HG03045 (cell line): ENCODE results near the gene BEGAIN.

ENCODE experiments used
- ATAC-seq: cut with Tn5 transposase; IDR thresholded peaks from one replicate; pipeline ENCODE4 v1.9.1; 2021; ENCODE audit warnings: mild to moderate bottlenecking, moderate library complexity; ENCODE audit not compliant: unreplicated experiment

The BEGAIN gene

GRCh38 chr14:100601914-100602313 lies 14.7 kb upstream of the BEGAIN start:
- ATAC-seq, result no peak

DNA sequence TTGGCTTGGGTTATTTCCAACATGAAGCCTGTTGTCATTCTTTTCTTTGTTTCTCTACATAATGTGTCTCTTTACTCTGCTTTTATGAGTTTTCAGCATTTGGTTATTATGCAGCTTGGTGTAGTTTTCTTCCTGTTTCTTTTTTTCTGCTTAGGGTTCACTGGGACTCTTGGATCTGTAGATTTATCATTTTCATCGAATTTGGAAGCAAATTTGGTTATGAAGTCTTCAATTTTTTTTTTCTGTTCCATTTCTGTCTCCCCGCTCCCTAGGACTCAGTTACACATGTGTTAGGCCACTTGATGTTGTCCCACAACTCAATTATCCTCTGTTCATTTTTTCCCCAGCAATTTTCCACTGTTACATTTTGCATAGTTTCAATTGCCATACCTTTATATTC lies 13.8 kb upstream of the BEGAIN start:
- ATAC-seq, result no peak

DNA sequence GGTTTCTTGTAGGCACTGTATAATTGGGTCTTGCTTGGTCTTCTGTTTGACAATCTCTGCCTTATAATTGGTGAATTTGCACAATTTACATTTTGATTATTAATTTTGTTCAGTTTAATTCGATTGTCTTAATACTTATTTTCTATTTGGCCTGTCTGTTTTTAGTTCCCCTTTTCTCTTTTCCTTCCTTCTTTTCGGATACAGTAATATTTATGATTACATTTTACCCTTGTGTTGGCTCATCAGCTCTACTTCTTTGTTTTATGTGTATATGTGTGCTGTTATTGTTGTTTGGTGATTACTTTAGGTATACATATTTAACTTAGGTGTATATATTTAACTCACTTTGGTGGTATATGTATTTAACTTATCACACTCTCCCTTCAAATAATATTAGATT lies 12.8 kb upstream of the BEGAIN start:
- no peak for ATAC-seq

GRCh38 chr14:100594625-100594951 lies 7.4 kb upstream of the BEGAIN start:
- no peak for ATAC-seq

DNA sequence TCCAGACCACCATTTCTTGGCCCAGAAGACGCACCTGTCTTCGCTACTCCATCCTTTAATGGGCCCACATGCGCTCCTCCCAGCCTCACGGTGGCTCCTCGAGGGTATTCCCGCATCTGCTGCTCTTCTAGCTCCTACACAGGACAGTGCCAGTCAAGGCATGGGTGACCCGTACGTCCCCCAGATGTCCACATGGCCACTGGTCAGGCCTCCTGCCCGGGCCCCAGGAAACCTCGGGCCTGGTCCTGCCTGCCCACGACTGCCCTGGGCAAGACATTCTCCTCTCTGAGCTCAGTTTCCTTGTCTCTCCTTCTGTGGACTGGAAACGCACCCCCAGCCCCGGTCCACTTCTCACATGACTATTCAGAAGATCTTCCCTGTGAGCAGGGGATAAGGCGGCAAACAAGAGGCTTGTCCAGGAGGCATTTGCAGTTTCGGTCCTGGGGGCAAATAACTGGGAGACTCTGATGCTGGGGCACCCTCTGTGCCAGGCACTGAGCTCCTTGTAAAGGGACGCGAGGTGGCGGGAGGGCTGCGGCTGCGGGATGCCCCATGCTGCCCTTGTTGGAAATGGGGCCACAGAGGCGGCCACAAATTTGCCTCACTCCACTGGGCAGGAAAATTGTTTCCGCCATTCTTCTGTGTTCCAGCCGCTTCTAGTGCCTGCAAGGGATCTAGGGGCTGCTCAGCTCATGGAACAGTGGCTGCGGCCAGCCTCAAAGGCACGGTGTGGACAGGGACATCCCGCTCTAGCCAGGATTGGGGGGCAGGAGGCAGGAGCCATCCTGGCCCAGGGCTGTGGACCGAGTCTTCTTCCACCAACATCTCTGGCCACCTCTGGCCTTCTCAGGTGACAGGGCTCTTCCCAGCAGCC lies 6.8 kb upstream of the BEGAIN start:
- ATAC-seq, result no peak

- no peak for ATAC-seq
These were observed 5.8 kb upstream of the BEGAIN start for GRCh38 chr14:100592972-100593371.

GRCh38 chr14:100592461-100592891 lies 5.3 kb upstream of the BEGAIN start:
- no peak for ATAC-seq

DNA sequence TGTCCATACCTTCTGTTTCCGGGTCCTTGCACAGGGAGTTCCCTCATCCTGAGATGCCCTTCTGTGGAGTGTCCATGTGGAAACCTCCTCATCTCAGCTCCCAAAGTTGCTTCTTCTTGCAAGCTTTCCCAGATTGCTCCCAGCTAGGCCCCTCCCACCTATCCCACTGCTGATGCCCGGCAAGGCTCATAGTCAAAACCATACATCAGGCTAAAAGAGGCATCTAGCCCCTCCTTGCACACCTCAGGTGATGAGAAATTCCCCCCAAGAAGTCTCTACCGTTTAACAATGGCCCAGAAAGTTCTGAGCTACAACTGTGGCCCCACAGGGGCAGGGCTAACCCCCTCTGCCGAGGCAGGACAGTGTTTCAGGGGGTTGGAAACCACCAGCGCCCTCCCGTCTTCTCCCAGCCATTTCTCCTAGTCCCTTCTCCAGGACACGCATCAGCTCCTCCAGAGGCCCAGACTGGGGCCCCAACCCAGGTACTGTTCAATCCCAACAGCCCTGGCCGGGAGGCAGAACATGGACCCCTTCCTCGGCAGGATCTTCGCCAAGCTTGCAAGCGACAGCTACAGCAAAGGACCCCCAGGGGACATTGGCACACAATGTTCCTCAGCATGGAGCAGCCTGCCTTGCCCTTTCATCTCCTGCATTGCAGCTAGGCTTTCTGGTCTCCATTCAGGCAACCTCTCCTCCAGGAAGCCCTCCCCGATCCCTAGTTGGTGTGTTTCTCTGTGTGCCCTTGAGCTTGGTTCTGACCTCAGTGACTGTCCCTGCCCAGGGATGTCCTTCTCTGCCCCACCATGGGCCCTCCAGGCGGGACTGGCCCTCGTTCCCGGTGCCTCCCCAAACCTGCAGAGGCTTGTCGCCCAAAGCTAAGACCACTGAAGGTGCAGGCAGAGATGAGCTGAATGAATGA lies 4.5 kb upstream of the BEGAIN start:
- ATAC-seq, result no peak

- ATAC-seq, result no peak
These were observed 3.7 kb upstream of the BEGAIN start for GRCh38 chr14:100590726-100591452.

DNA sequence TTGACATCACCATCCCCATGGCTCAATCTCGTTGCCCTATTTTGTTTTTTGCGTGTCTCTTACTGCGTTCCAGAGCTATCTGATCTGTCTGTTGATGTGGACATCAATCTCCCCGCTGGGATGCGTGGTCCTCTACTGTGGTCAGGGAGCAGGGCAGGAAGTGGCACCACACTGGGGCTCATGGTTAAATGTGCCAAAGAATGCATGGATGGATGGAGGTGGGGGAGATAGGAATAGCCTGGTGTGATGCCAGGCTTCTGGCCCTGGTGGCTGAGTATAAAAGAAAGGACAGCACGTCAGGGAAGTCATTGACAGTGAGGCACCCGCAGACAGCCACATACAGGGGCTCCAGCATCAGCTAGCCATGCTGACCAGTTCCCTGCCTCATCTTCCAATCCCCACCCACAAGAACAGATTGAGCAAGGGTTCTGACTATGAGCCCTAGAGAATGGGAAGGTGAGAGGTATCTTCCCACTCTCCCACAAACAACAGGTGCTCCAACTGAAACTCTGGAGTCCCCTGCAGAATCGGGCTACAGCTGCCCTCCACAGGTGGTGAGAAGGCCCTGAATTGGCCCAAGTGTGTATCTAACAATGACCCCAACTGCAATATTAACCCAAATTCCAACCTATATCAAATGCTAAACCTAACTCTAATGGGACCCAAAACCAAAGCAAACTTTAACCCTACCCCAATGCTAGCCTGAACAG lies 2.7 kb upstream of the BEGAIN start:
- ATAC-seq, result no peak

GRCh38 chr14:100589071-100589759 lies 2.0 kb upstream of the BEGAIN start:
- no peak for ATAC-seq

DNA sequence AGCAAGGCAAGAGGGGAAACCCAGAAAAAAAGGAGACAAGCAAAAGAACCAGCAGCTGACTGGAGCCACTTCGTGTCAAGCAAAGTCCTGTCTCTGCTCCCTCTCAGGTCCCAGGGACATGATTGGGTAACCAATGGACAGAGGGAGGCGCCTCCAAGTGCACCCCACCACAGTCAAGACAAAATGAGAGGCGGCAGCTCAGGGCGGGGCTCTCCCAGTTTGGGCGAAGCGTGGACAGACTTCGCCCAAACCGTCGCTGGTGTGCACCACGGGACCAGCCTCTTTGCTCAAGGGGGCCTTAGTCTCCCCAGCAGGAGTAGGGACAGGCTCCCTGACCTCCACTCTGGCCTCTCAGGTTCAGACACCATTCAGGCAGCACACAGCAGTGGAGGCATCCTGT lies 1.5 kb upstream of the BEGAIN start:
- ATAC-seq, result no peak

GRCh38 chr14:100587763-100588411 lies 670 bp upstream of the BEGAIN start:
- ATAC-seq, result no peak

DNA sequence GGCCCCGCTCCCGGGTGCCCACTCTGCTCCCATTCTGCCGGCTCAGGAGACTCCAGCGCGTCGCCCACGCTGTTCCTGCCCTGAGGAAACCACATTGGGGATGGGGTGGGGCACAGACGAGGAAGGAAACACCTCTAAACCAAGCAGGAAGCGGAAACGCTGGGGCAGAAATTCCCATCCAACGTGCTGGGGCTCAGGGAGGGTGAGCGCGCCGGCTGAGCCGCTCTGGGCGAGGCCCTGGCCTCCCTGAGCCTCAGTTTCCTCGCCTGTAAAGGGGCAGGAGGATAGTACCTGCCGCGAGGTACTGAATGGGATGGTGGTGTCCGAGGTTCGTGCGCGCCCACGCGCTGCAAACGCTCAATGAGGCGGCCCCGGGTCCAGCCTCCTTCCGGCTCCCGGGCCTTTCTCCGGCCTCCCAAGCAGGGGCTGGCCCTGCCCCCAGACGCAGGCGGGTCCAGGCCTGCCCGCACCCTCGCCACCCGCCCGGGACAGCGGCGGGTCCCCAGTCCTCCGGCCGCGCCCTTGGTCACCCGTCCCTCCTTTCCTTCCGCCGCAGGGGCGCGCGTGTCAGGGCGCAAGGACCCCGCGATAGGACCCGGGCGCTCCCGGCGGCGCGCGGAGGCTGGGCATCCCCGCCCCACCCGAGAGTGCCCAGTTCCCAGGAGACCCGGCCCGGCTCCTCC lies 673 bp downstream of the BEGAIN start:
- ATAC-seq, result no peak

DNA sequence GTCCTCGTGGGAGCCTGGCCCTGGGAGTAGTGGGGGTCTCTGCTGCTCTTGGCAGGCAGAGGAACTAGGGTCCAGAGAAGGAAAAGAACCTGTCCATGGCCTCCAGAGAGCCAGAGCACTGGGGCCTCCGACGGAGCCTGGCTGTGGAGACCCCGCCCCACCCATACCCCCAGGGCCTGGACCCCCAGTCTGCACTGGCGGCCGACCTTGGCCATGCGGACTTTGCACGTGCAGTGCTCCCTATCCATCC lies 1.1 kb downstream of the BEGAIN start:
- no peak for ATAC-seq

GRCh38 chr14:100585448-100586152 lies 1.6 kb downstream of the BEGAIN start:
- ATAC-seq, result no peak

GRCh38 chr14:100584056-100585031 lies 2.9 kb downstream of the BEGAIN start:
- ATAC-seq, result no peak

- ATAC-seq, result no peak
These were observed 4.0 kb downstream of the BEGAIN start for GRCh38 chr14:100583245-100583644.
